H1 (cell line): ENCODE data around the gene PATE1. TPM values are rescaled to one million over a fixed set of nuclear protein-coding genes. Genes with fewer than 3 reads are reported as not detected.

ENCODE experiments used
- CTCF ChIA-PET: fragments of 300-600 bp; sonication (Branson Sonifier 250); formaldehyde crosslinking; loops from one replicate; lab custom pipeline; 2021; ENCODE audit not compliant: partially characterized antibody; lab: Charles Lee
- POLR2A ChIA-PET: fragments of 300-600 bp; sonication (Branson Sonifier 250); formaldehyde crosslinking; loops from one replicate; lab custom pipeline; 2021; ENCODE audit warnings: inconsistent platforms; ENCODE audit not compliant: partially characterized antibody; lab: Charles Lee
- DNase-seq, 2 experiments: peaks; one replicate each; pipeline versions ENCODE4 v3.0.0 to v3.0.0-alpha.2; 2010 to 2022; ENCODE audit warnings: low spot score in 2 of 2, low read depth in 1 of 2, mixed read lengths in 1 of 2
- FAIRE-seq: peaks from 2 replicates; lab custom pipeline; 2011; peaks lifted over from hg19 to GRCh38; lab: Jason Lieb, UNC
- H2AFZ ChIP-seq: 2 replicates; pipeline ENCODE4 v1.8.1; 2012; ENCODE audit warnings: low read length, inconsistent platforms
- H2AK5ac ChIP-seq: 2 replicates; pipeline ENCODE4 v1.6.1; 2013; ENCODE audit warnings: low read depth, low read length
- H2BK120ac ChIP-seq: replicated peaks from 2 replicates; pipeline ENCODE3; 2013; ENCODE audit warnings: low read depth, low read length, inconsistent platforms
- H2BK12ac ChIP-seq: 2 replicates; pipeline ENCODE4 v1.6.1; 2013; ENCODE audit warnings: low read depth, low read length
- H2BK15ac ChIP-seq: 2 replicates; pipeline ENCODE4 v1.6.1; 2013; ENCODE audit warnings: low read length
- H2BK20ac ChIP-seq: 2 replicates; pipeline ENCODE4 v1.6.1; 2013; ENCODE audit warnings: low read length
- H2BK5ac ChIP-seq: 2 replicates; pipeline ENCODE4 v1.6.1; 2013; ENCODE audit warnings: low read depth, low read length
- H3K14ac ChIP-seq: 2 replicates; pipeline ENCODE4 v1.6.1; 2013; ENCODE audit warnings: inconsistent platforms; ENCODE audit not compliant: insufficient read length
- H3K18ac ChIP-seq: 2 replicates; pipeline ENCODE4 v1.6.1; 2013; ENCODE audit warnings: low read length; ENCODE audit errors: extremely low read depth
- H3K23ac ChIP-seq: 2 replicates; pipeline ENCODE4 v1.6.1; 2013; ENCODE audit warnings: inconsistent platforms; ENCODE audit not compliant: insufficient read length
- H3K23me2 ChIP-seq: 2 replicates; pipeline ENCODE4 v1.6.1; 2013; ENCODE audit warnings: low read depth, low read length
- H3K27ac ChIP-seq: 2 replicates; pipeline ENCODE4 v1.6.1; 2011; ENCODE audit warnings: low read depth, low read length, inconsistent platforms
- H3K27me3 ChIP-seq, 4 experiments: replicated peaks in 1 of 4; 1 replicate in 1 of 4; 2 replicates in 3 of 4; pipeline versions ENCODE4 v1.6.1 to v1.8.1; 2011 to 2013; ENCODE audit warnings: low read length in 3 of 4, mild to moderate bottlenecking in 3 of 4, inconsistent platforms in 2 of 4, mixed read lengths in 2 of 4, moderate library complexity in 1 of 4; ENCODE audit not compliant: control insufficient read depth in 3 of 4, insufficient read depth in 3 of 4; ENCODE audit errors: extremely low read depth in 1 of 4
- H3K36me3 ChIP-seq, 4 experiments: 2 replicates each; pipeline versions ENCODE4 v1.6.1 to v1.8.1; 2011 to 2013; ENCODE audit warnings: mild to moderate bottlenecking in 4 of 4, low read length in 3 of 4, moderate library complexity in 2 of 4, control low read depth in 1 of 4, inconsistent platforms in 1 of 4; ENCODE audit not compliant: insufficient read depth in 4 of 4, control insufficient read depth in 2 of 4
- H3K4ac ChIP-seq: replicated peaks from 2 replicates; pipeline ENCODE3; 2013; ENCODE audit warnings: low read length, low read depth, mixed read lengths, inconsistent platforms; ENCODE audit not compliant: insufficient read length
- H3K4me1 ChIP-seq, 4 experiments: replicated peaks in 1 of 4; 1 replicate in 1 of 4; 2 replicates in 3 of 4; pipeline versions ENCODE4 v1.6.1 to v1.8.1; 2011 to 2013; ENCODE audit warnings: low read length in 3 of 4, inconsistent platforms in 2 of 4, mixed read lengths in 1 of 4; ENCODE audit not compliant: insufficient read depth in 4 of 4, control insufficient read depth in 3 of 4
- H3K4me2 ChIP-seq, 2 experiments: 2 replicates each; pipeline versions ENCODE4 v1.6.1 to v1.8.1; 2011 to 2013; ENCODE audit warnings: low read depth in 2 of 2, low read length in 2 of 2, control low read depth in 1 of 2, inconsistent platforms in 1 of 2, mild to moderate bottlenecking in 1 of 2; ENCODE audit not compliant: insufficient read depth in 1 of 2
- H3K4me3 ChIP-seq, 4 experiments: fragments of 200-600, 300-600 bp in 1 of 4; sonication (generic), shearing (Covaris generic), sonication (Bioruptor Twin) in 1 of 4; 2 replicates each; pipeline versions ENCODE4 v1.5.1 to v1.8.1; 2011 to 2016; ENCODE audit warnings: low read length in 4 of 4, low read depth in 3 of 4, control low read depth in 2 of 4, inconsistent platforms in 2 of 4, mild to moderate bottlenecking in 2 of 4, mixed read lengths in 1 of 4, moderate library complexity in 1 of 4; ENCODE audit not compliant: insufficient read depth in 2 of 4; ENCODE audit errors: extremely low read depth in 1 of 4
- H3K56ac ChIP-seq: replicated peaks from 2 replicates; pipeline ENCODE3; 2013; ENCODE audit warnings: low read depth, mild to moderate bottlenecking, mixed read lengths, low read length, inconsistent platforms; ENCODE audit not compliant: insufficient read length
- H3K79me1 ChIP-seq: 2 replicates; pipeline ENCODE4 v1.6.1; 2013; ENCODE audit warnings: low read depth, low read length, control low read depth
- H3K79me2 ChIP-seq, 2 experiments: 2 replicates each; pipeline versions ENCODE4 v1.6.1 to v1.8.1; 2012 to 2013; ENCODE audit warnings: low read length in 2 of 2, mild to moderate bottlenecking in 2 of 2, inconsistent platforms in 1 of 2; ENCODE audit not compliant: insufficient read depth in 2 of 2, control insufficient read depth in 1 of 2
- H3K9ac ChIP-seq, 4 experiments: replicated peaks in 1 of 4; 1 replicate in 1 of 4; 2 replicates in 3 of 4; pipeline versions ENCODE4 v1.6.1 to v1.8.1; 2011 to 2013; ENCODE audit warnings: low read depth in 3 of 4, low read length in 3 of 4, control low read depth in 2 of 4, mild to moderate bottlenecking in 2 of 4, moderate library complexity in 2 of 4, inconsistent platforms in 1 of 4; ENCODE audit errors: extremely low read depth in 1 of 4
- H3K9me3 ChIP-seq, 2 experiments: 2 replicates each; pipeline versions ENCODE4 v1.6.1 to v1.8.1; 2012 to 2013; ENCODE audit warnings: mild to moderate bottlenecking in 2 of 2, moderate library complexity in 2 of 2, control low read depth in 1 of 2, inconsistent platforms in 1 of 2, low read depth in 1 of 2, low read length in 1 of 2, mixed read lengths in 1 of 2; ENCODE audit not compliant: insufficient read depth in 2 of 2
- H4K20me1 ChIP-seq, 2 experiments: replicated peaks in 1 of 2; 2 replicates each; pipeline versions ENCODE3 to v1.8.1; 2011 to 2013; ENCODE audit warnings: inconsistent platforms in 2 of 2, low read length in 2 of 2, mild to moderate bottlenecking in 1 of 2; ENCODE audit not compliant: insufficient read depth in 2 of 2, control insufficient read depth in 1 of 2
- H4K5ac ChIP-seq: 2 replicates; pipeline ENCODE4 v1.6.1; 2013; ENCODE audit warnings: low read length, low read depth, mixed read lengths, inconsistent platforms; ENCODE audit not compliant: insufficient read length
- H4K8ac ChIP-seq: 2 replicates; pipeline ENCODE4 v1.8.0; 2013; ENCODE audit warnings: mild to moderate bottlenecking, moderate library complexity, low read length, inconsistent platforms; ENCODE audit not compliant: insufficient read depth; ENCODE audit errors: extremely low read depth
- H4K91ac ChIP-seq: replicated peaks from 2 replicates; pipeline ENCODE3; 2013; ENCODE audit warnings: low read length, mixed read lengths, inconsistent platforms; ENCODE audit not compliant: insufficient read length
- ASH2L ChIP-seq: fragments of 200-600, 300-600 bp; sonication (generic); IDR thresholded peaks from one replicate; pipeline ENCODE4 v1.7.1; 2017; ENCODE audit warnings: low read length
- ATF2 ChIP-seq: IDR thresholded peaks from 2 replicates; pipeline ENCODE4 v1.6.1; 2012; ENCODE audit warnings: low read length, inconsistent platforms
- CBX8 ChIP-seq: fragments of 300-800, 300-1000 bp; sonication (generic); IDR thresholded peaks from 2 replicates; pipeline ENCODE4 v1.7.1; 2016; ENCODE audit warnings: low read depth, low read length, borderline replicate concordance
- CHD2 ChIP-seq: IDR thresholded peaks from 2 replicates; pipeline ENCODE4 v1.6.1; 2012; ENCODE audit warnings: low read length, improper control_type of control experiment
- EZH2 ChIP-seq: fragments of 200-600 bp; sonication (generic); IDR thresholded peaks from 2 replicates; pipeline ENCODE4 v1.7.1; 2012; ENCODE audit warnings: low read depth, mild to moderate bottlenecking, moderate library complexity, low read length, inconsistent platforms; ENCODE audit not compliant: severe bottlenecking
- KDM4A ChIP-seq: IDR thresholded peaks from one replicate; pipeline ENCODE4 v1.7.1; 2012; ENCODE audit warnings: low read depth, mild to moderate bottlenecking, moderate library complexity, low read length, inconsistent platforms; ENCODE audit not compliant: severe bottlenecking
- PHF8 ChIP-seq: fragments of 200-600 bp; sonication (generic); conservative IDR thresholded peaks from 2 replicates; pipeline ENCODE4 v1.7.1; 2012; ENCODE audit warnings: low read depth, mild to moderate bottlenecking, inconsistent platforms, low read length, moderate library complexity
- RNF2 ChIP-seq: fragments of 200-900, 300-1000 bp; sonication (generic); IDR thresholded peaks from 2 replicates; pipeline ENCODE4 v1.7.1; 2016; ENCODE audit warnings: borderline replicate concordance, low read depth, mild to moderate bottlenecking, antibody characterized with exemption, low read length; ENCODE audit not compliant: poor library complexity, severe bottlenecking; ENCODE audit errors: missing control alignments
- SIN3A ChIP-seq, 2 experiments: IDR thresholded peaks in 1 of 2; conservative IDR thresholded peaks in 1 of 2; 2 replicates each; pipeline ENCODE4 v1.6.1; 2011 to 2012; ENCODE audit warnings: low read length in 2 of 2, improper control_type of control experiment in 1 of 2, low read depth in 1 of 2, mild to moderate bottlenecking in 1 of 2
- SIX5 ChIP-seq: IDR thresholded peaks from 2 replicates; pipeline ENCODE4 v1.6.1; 2011; ENCODE audit warnings: mild to moderate bottlenecking, low read depth, low read length
- TAF1 ChIP-seq: IDR thresholded peaks from 2 replicates; pipeline ENCODE4 v1.6.1; 2011; ENCODE audit warnings: mild to moderate bottlenecking, low read depth, low read length
- TAF7 ChIP-seq: optimal IDR thresholded peaks from 2 replicates; pipeline ENCODE3; 2011; ENCODE audit warnings: low read depth, mild to moderate bottlenecking, inconsistent platforms, low read length, moderate library complexity, borderline replicate concordance
- WGBS, 2 experiments: shearing (Covaris generic) in 1 of 2; methylation state at CpG; one replicate each; pipeline versions ENCODE4 v1.1.6 to v1.1.7; 2013 to 2015; ENCODE audit warnings: low lambda C conversion rate in 2 of 2, mixed read lengths in 2 of 2, inconsistent platforms in 1 of 2, low coverage in 1 of 2, missing lambda C conversion rate in 1 of 2; ENCODE audit not compliant: insufficient replicate concordance in 2 of 2, insufficient coverage in 1 of 2, insufficient read length in 1 of 2; ENCODE audit errors: extremely low coverage in 1 of 2, missing lambda C conversion rate in 1 of 2; 5-methylcytosine and 5-hydroxymethylcytosine counted together
- polyA plus RNA-seq, 7 experiments: library from polyadenylated mRNA; depleted of rRNA in 3 of 7; stranded (reverse) in 5 of 7; unstranded in 2 of 7; fragments of >200 nt in 5 of 7; fragments of 200-250 nt in 2 of 7; gene quantifications; 1 replicate in 5 of 7; 2 replicates in 1 of 7; 4 replicates in 1 of 7; pipeline versions ENCODE4 v1.2.1 to v1.2.3, GENCODE V29; 2011 to 2013; ENCODE audit warnings: missing spikeins in 2 of 7, mixed read lengths in 2 of 7
- total RNA-seq: library from RNA; stranded (reverse); fragmentation: NEBNext Ultra II Directional; extraction: Animal tissue kit (Norgen Biotek cat#: 25700); gene quantifications from 2 replicates; pipeline ENCODE4 v1.2.1, GENCODE V29; 2021

The PATE1 gene
- total and polyA plus RNA-seq, 2 of the 8 experiments (the other 6 are each of a cell fraction or from before 2014, with no cell fraction given), result not detected

- Histone ChIP-seq H2BK15ac (no peak overlapping the region), H4K8ac (no peak overlapping the region), H3K23me2 (no peaks in the 10 kb centered on the region), H3K79me1 (no peaks in the 10 kb centered on the region), H3K56ac (no peak overlapping the region), H3K27ac (no peak overlapping the region), H3K18ac (no peak overlapping the region), H4K20me1 (no peaks in the 10 kb centered on the region), H3K4me3 (no peak overlapping the region), H2BK12ac (no peak overlapping the region; the same call in 1 of the 2 replicates), H3K14ac (no peak overlapping the region), H2BK20ac (no peak overlapping the region), H4K91ac (no peak overlapping the region), H3K27me3 (no peaks in the 10 kb centered on the region), H2AK5ac (no peak overlapping the region), H2BK5ac (no peak overlapping the region), H3K9ac (no peak overlapping the region), H2BK120ac (no peak overlapping the region), H3K9me3 (no peaks in the 10 kb centered on the region), H4K5ac (no peak overlapping the region), H2AFZ (peak overlapping the region; percentile 55; the same call in 1 of the 2 replicates), H3K23ac (no peak overlapping the region), H3K4me2 (no peak overlapping the region), H3K4ac (no peak overlapping the region), H3K79me2 (no peaks in the 10 kb centered on the region), H3K36me3 (no peaks in the 10 kb centered on the region), H3K4me1 (no peaks in the 10 kb centered on the region; a peak in 1 of 7 replicates)
- 96% methylated on average over 2 of the region's 2 CpGs; no CpG with 5 or more reads in 1 of the 2 experiments for WGBS, 2 experiments
- CTCF ChIA-PET, result interaction anchor here (0.8 to 2.1 kb wide), 2 partner anchors 13 to 79 kb away, joined by 3 to 5 read pairs; no protein-coding TSS in a partner anchor
- POLR2A ChIA-PET, result no interaction called here
- TF ChIP-seq TAF1, result no peak
- no peak for TF ChIP-seq PHF8
- no peak for TF ChIP-seq KDM4A
- no peak for TF ChIP-seq EZH2
- no peak for TF ChIP-seq SIN3A (conservative IDR thresholded peaks at IDR 0.05 in 1 of 2, IDR thresholded peaks at IDR 0.05 in 1 of 2; ENCODE audit: low read depth in 1 of 2, low read length in 2 of 2)
- no peak for TF ChIP-seq RNF2
- no peak for TF ChIP-seq TAF7
- TF ChIP-seq SIX5, result no peak
- no peak for TF ChIP-seq ATF2
- no peak for TF ChIP-seq CBX8
- no peak for TF ChIP-seq CHD2
- TF ChIP-seq ASH2L, result no peak
- FAIRE-seq, result no peak
- no peak for DNase-seq
Observed at GRCh38 chr11:125763483-125763882, 17.4 kb downstream of the PATE1 start.
